GM21390 (cell line): ENCODE measurements around the gene ATP6V0A1.

Experiments
- ATAC-seq: cut with Tn5 transposase; IDR thresholded peaks from one replicate; pipeline ENCODE4 v1.9.1; 2021; ENCODE audit not compliant: unreplicated experiment

The ATP6V0A1 gene

GRCh38 chr17:42559075-42559474 lies 100.4 kb downstream of the ATP6V0A1 start:
- no peak for ATAC-seq

- no peak for ATAC-seq
Measured at GRCh38 chr17:42560246-42560645, 101.6 kb downstream of the ATP6V0A1 start.

GRCh38 chr17:42561897-42562387 lies 103.3 kb downstream of the ATP6V0A1 start, which contains the start of gene COASY:
COASY (plus strand) TSS chr17:42562148; CDS start chr17:42562623, 475 bp downstream.
- no peak for ATAC-seq

- no peak for ATAC-seq
Measured at GRCh38 chr17:42562388-42563142, 103.9 kb downstream of the ATP6V0A1 start.

GRCh38 chr17:42563143-42563509 lies 104.4 kb downstream of the ATP6V0A1 start:
- no peak for ATAC-seq

GRCh38 chr17:42563543-42563942 lies 104.9 kb downstream of the ATP6V0A1 start:
- ATAC-seq: no peak

- ATAC-seq: no peak
Measured at GRCh38 chr17:42563950-42564349, 105.3 kb downstream of the ATP6V0A1 start.

- no peak for ATAC-seq
Measured at GRCh38 chr17:42564815-42565522, 106.3 kb downstream of the ATP6V0A1 start.

- ATAC-seq: no peak
Measured at GRCh38 chr17:42565523-42566214, 107.0 kb downstream of the ATP6V0A1 start.

- ATAC-seq: no peak
Measured at GRCh38 chr17:42566215-42566882, 107.7 kb downstream of the ATP6V0A1 start.

GRCh38 chr17:42566883-42567573 lies 108.3 kb downstream of the ATP6V0A1 start, which contains the start of gene MLX:
MLX (plus strand) TSS chr17:42567100; CDS start chr17:42567125, 25 bp downstream.
- no peak for ATAC-seq

GRCh38 chr17:42568341-42569111 lies 109.8 kb downstream of the ATP6V0A1 start:
- ATAC-seq: no peak

GRCh38 chr17:42571435-42572225 lies 113.0 kb downstream of the ATP6V0A1 start:
- no peak for ATAC-seq
